Left hindlimb (tissue), 1 donor: Measurements from ENCODE around the gene ZNFX1.
"Not testable (repeated sequence)": the region's sequence is repeated elsewhere in the genome, so short reads cannot be mapped to it uniquely, and the experiment has no call there.

Experiments used
- DNase-seq: peaks from one replicate; pipeline ENCODE4 v3.0.0-alpha.2; 2018

The ZNFX1 gene

DNA sequence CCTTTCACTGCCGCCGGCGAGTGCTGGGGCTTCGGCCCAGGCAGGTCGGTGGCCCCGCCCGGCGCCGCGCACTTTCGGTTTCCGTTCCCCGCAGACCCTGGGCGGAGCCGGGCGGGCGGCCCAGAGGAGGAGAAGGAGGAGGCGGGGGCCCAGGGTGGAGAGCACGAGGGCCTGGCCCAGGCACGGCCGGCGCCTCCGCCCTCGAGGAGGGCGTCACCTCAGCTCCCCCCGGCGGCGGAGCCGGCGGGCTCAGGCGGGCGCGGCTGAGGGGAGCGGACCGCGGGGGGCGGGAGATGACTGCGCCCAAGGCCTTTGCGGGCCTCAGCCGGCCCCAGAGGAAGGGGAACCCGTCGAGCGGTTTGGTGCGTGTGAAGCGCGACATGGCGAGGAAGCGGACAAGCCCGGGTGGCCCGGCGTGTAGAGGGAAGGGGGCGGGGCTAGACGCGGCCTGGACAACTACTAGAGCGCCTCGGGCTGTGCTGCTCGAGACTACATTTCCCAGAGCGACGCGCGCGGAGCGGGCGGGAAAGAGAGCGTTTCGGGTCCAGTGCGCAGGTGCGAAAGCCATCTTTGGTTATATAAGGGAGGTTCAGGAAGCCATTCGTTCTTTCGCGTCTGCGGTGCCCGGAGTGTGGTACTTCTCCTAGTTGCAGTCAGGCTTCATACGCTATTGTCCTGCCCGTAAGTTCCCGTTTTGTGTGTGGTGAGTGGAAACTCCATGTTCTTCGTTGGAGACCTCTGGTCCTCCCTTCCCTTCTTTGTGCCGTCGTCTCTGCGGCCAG, at the start of gene ZNFX1:
TSS of gene ZNFX1 (minus strand) at position 22 of the 782 bp plus-strand sequence. CDS start 2,218 bp downstream, outside the sequence.
- peak; percentile 99 for DNase-seq

- DNase-seq: no peak
These were observed 48.2 kb upstream of the ZNFX1 start for GRCh38 chr20:49326026-49326425.

DNA sequence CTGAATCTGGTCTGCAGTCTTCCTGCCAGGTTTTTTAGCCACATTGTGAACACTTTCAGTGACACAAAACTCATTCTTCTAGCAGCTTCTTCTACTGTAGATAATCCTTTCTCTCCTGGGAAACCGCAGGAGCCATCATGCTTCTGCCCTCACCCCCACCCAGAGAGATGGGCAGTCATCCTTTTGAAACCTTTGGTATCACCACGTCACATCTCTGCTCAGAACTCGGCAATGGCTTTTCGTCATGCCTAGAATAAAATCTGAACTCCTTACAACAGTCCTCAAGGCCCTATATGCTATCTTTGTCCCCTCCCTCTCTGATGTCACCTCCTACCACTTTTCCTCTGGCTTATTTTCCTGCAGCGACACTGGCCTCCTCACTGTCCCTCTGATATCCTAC, 46.4 kb upstream of the ZNFX1 start:
- DNase-seq: no peak

- DNase-seq: no peak
These were observed 45.9 kb upstream of the ZNFX1 start for GRCh38 chr20:49323622-49324238.

- DNase-seq: no peak
These were observed 42.6 kb upstream of the ZNFX1 start for GRCh38 chr20:49320460-49320859.

GRCh38 chr20:49319208-49319809, 41.5 kb upstream of the ZNFX1 start:
- no peak for DNase-seq

- no peak for DNase-seq
These were observed 40.8 kb upstream of the ZNFX1 start for GRCh38 chr20:49318430-49319207.

- DNase-seq: no peak
These were observed 40.2 kb upstream of the ZNFX1 start for GRCh38 chr20:49318091-49318429.

DNA sequence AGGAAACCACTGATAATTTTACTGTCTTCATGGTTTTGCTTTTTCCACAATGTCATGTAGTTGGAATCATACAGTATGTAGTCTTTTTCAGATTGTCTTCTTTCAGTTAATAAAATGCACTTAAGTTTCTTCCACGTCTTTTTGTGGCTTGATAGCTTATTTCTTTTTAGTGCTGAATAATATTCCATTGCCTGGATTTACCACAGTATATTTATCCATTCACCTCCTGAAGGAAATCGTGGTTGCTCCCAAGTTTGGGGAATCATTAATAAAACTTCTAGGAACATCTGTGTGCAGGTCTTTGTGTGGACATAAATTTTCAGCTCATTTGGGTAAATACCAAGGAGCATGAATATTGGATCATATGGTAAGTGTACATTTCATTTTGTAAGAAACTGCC, 38.8 kb upstream of the ZNFX1 start:
- no peak for DNase-seq

DNA sequence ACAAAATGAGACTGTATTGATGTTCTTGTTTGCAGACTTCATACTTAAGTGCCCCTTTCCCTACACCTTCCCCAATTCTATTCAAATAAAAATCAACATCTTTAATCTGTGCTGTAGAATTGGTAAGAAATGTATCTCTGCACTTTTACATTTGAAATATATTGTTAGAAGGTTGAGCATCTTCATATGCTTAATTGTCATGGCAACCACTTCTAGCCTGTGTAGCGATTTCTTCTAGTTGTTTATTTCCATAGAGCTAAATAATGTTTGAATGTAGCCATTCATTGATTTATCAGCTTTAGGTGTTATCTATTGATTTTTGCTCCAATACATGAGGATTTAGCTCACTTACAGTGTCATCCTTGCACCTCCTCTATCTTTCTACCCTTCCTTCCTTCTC, 37.7 kb upstream of the ZNFX1 start:
- DNase-seq: no peak

DNA sequence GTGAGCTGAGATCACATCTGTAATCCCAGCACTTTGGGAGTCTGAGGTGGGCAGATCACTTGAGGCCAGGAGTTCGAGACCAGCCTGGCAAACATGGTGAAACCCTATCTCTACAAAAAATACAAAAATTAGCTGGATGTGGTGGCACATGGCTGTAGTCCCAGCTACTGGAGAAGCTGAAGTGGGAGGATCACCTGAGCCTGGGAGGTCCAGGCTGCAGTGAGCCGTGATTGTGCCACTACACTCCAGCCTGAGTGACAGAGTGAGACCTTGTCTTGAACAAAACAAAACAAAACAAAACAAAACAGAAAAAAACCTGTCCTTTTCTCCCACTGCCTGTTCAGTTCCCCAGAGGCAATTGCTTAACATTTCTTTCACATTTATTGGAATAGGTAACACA, 36.2 kb upstream of the ZNFX1 start:
- DNase-seq: not testable (repeated sequence)

DNA sequence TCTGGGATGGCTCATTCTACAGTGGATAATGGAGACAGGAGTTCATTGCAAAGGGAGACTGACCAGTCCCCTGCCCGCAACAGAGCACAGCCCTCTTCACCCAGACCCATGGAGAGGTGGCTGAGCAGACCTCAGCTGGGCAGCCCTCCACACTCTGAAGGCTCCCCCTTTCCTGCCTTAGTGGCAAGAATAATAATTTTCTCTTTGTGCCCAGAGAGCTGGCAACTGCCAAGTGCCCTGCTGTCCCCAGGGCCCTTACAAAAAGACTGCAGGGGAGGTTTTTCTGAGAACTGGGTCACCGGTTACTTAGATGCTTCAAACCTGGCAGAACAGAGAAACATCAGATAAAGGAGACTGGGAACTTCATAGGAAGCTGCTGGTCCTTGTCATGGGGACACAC, 35.4 kb upstream of the ZNFX1 start:
- no peak for DNase-seq

GRCh38 chr20:49312661-49313060, 34.8 kb upstream of the ZNFX1 start:
- DNase-seq: no peak

DNA sequence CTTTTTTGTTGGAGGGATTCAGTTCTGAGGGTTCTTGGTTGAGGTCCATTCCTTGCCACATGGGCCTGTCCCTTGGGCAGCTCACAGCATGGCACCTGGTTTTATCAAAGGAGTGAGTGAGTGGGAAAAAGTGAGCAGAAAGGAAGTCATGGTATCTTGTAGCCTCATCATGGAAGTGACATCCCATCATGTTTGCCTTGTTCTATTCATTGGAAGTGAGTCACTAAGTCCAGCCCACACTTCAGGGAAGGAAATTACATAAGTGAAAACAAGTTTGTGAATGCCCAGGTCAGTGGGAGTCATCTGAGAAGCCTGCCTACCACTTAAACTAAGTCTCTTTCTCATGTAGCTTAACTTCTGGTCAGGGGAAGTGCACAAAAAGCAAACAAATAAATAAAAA, 32.8 kb upstream of the ZNFX1 start:
- DNase-seq: no peak

- DNase-seq: no peak
These were observed 31.0 kb upstream of the ZNFX1 start for GRCh38 chr20:49308875-49309274.

DNA sequence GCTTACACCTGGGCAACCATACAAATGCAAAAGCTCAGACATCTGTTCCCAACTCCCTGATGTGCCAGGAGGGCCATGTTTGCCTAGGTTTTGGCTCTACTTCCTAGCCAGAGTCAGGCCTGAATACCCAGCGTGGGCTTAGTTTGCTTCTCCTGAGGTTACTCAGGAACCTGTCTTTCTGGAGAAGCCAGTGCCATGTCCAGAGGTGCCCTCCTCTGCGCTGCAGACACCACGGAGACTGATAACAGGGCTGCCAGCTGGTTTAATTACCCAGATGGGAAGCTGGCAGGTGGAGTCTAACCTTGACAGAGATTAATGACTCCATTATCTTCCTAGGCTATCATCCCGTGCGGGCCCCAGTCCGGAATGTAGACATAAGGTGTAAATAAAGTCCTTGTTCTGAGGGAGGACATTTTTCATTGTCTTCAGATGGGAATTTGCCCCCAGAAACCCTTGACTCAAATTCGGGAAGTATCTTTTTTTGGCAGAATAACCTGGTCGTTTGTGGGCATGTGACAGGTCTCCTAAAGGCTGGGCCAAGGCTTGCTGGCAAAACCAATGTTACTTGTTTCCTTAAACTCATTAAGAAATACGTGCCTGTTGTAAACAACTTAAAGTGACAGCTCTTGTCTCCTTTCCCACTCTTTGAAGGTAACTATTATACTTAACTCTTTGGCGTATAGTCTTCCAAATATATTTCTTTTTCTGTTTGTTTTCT, 29.2 kb upstream of the ZNFX1 start:
- no peak for DNase-seq

- DNase-seq: peak; percentile 73
These were observed 25.3 kb upstream of the ZNFX1 start for GRCh38 chr20:49303065-49303552.

- no peak for DNase-seq
These were observed 20.0 kb upstream of the ZNFX1 start for GRCh38 chr20:49297605-49298530.

DNA sequence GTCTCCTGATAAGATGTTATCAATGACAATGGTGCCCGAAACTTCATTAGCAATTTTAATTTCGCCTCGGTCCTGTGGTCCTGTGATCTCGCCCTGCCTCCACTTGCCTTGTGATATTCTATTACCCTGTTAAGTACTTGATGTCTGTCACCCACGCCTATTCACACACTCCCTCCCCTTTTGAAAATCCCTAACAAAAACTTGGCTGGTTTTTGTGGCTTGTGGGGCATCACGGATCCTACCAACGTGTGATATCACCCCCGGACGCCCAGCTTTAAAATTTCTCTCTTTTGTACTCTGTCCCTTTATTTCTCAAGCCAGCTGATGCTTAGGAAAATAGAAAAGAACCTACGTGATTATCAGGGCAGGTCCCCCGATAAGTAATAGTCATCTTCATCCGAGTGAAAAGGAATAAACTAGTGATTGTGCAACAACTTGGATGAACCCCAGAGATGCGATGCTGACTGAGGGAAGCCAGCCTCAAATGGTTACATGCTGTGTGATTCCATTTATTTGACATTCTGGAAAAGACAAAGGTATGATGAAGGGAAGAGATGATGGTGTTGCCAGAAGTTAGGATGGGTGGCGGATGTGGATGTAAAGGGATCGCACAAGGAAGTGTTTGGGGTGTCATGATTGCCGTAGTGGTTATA, 16.3 kb upstream of the ZNFX1 start:
- not testable (repeated sequence) for DNase-seq

- DNase-seq: no peak
These were observed 15.3 kb upstream of the ZNFX1 start for GRCh38 chr20:49293122-49293521.

DNA sequence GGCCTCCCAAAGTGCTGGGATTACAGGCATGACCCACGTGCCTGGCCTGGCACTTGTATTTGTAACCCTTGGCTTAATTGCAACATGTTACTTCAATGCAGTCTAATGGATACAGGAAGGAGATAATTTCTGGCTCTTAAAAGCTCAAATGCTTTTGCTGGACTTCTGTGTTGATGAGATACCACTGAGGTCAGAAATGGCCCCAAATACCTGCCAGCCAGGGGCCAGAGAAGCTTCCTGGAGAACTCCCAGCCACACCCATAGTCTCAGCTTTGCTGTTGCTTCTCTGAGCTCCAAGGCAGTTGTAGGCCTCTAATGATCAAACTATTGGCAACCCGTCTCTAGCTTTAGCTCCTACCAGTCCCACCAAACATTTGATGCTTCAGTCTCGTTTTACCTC, 14.2 kb upstream of the ZNFX1 start:
- no peak for DNase-seq
